ENCODE data around the gene CD22. TPM values are rescaled to one million over a fixed set of nuclear protein-coding genes. Genes with fewer than 3 reads are reported as not detected.

The CD22 gene
- total and polyA plus RNA-seq, 2 donors (not counting 3 experiments of a cell fraction or from before 2014, with no cell fraction given) = not detected

DNA sequence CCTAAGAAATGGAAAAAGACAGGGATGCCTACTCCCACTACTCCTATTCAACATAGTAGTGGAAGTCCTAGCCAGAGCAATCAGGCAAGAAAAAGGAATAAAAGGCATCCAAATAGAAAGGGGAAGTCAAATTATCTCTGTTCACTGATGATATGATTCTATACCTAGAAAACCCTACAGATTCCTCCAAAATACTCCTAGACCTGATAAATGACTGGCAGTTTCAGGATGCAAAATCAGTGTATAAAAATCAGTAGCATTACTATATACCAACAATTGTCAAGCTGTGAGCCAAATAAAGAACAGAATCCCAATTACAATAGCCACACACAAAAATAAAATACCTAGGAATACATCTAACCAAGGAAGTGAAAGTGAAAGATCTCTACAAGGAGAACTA is 40.5 kb downstream of the CD22 start:
- Histone ChIP-seq H3K4me3 (replicated peaks in 1 of 3; ENCODE audit: insufficient read depth in 1 of 3, low read depth in 1 of 3, low read length in 3 of 3) (no peak overlapping the region), H3K9me1 (replicated peaks; ENCODE audit: control insufficient read depth, extremely low read depth, insufficient read depth, low read length) (no peaks in the 10 kb centered on the region), H3K27me3 (ENCODE audit: control insufficient read depth in 2 of 2, insufficient read depth in 2 of 2, low read length in 2 of 2) (peaks cover 2 to 3% of the 10 kb centered on the region in 2 experiments), H3K27ac (ENCODE audit: insufficient read depth, low read depth, low read length) (no peak overlapping the region), H3K9me3 (replicated peaks; ENCODE audit: control insufficient read depth, insufficient read depth, low read length) (no peaks in the 10 kb centered on the region), H3K4me2 (ENCODE audit: insufficient read depth, low read length) (no peak overlapping the region), H3K4me1 (ENCODE audit: control insufficient read depth, extremely low read depth, insufficient read depth, low read length) (no peaks in the 10 kb centered on the region), H2AFZ (ENCODE audit: low read depth, low read length) (no peak overlapping the region), H3K9ac (replicated peaks; ENCODE audit: extremely low read depth, insufficient read depth, low read length) (no peak overlapping the region), H3K36me3 (ENCODE audit: control insufficient read depth in 2 of 2, extremely low read depth in 1 of 2, insufficient read depth in 2 of 2, low read length in 2 of 2) (no peaks in the 10 kb centered on the region), H3K79me2 (ENCODE audit: control insufficient read depth, insufficient read depth, low read length) (no peaks in the 10 kb centered on the region), H4K20me1 (replicated peaks; ENCODE audit: control insufficient read depth, extremely low read depth, insufficient read depth, low read length) (no peaks in the 10 kb centered on the region)
- DNase-seq (ENCODE audit: low read depth, low spot score) = no peak
- intact Hi-C loops (cut with micrococcal nuclease) = no loop called here
- dilution Hi-C loops (cut with MboI; ENCODE audit: extremely low pct_ligation_motif_present, low sequenced_read_pairs) = no loop called here
- CTCF ChIA-PET = no interaction called here
- no peak for FAIRE-seq
- no TSS peak for BruUV-seq (replicated peaks)
- TF ChIP-seq, protein P1, sequence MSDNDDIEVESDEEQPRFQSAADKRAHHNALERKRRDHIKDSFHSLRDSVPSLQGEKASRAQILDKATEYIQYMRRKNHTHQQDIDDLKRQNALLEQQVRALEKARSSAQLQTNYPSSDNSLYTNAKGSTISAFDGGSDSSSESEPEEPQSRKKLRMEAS (IDR thresholded peaks at IDR 0.05; ENCODE audit: insufficient read depth, insufficient read length) = no peak
- TF ChIP-seq POLR2A (IDR thresholded peaks at IDR 0.05; ENCODE audit: low read depth, low read length) (no peak), FOS (IDR thresholded peaks at IDR 0.05; ENCODE audit: borderline replicate concordance, insufficient read depth, low read length) (no peak), CTCF (IDR thresholded peaks at IDR 0.05; ENCODE audit: extremely low read depth in 1 of 2, insufficient read depth in 1 of 2, low read depth in 1 of 2, low read length in 2 of 2) (no peak), MYC (IDR thresholded peaks at IDR 0.05; ENCODE audit: low read depth, low read length) (no peak), EZH2 (IDR thresholded peaks at IDR 0.05; ENCODE audit: borderline replicate concordance, low read depth, low read length, severe bottlenecking) (no peak), POLR2AphosphoS5 (IDR thresholded peaks at IDR 0.05; ENCODE audit: insufficient read depth, low read depth, low read length) (no peak), GATA2 (IDR thresholded peaks at IDR 0.05; ENCODE audit: insufficient read depth, insufficient read length, low read depth, low read length) (no peak)
- POLR2A ChIA-PET = no interaction called here
